Activated CD4-positive, CD25-positive, alpha-beta regulatory T cell treated with anti-CD3 and anti-CD28 coated beads, Interleukin-2, amount 50 U/mL, for 72 hours (primary cell): Measurements from ENCODE around the gene NSDHL.

Source experiments
- DNase-seq: peaks from one replicate; pipeline ENCODE4 v3.0.0; 2021

NSDHL gene

DNA sequence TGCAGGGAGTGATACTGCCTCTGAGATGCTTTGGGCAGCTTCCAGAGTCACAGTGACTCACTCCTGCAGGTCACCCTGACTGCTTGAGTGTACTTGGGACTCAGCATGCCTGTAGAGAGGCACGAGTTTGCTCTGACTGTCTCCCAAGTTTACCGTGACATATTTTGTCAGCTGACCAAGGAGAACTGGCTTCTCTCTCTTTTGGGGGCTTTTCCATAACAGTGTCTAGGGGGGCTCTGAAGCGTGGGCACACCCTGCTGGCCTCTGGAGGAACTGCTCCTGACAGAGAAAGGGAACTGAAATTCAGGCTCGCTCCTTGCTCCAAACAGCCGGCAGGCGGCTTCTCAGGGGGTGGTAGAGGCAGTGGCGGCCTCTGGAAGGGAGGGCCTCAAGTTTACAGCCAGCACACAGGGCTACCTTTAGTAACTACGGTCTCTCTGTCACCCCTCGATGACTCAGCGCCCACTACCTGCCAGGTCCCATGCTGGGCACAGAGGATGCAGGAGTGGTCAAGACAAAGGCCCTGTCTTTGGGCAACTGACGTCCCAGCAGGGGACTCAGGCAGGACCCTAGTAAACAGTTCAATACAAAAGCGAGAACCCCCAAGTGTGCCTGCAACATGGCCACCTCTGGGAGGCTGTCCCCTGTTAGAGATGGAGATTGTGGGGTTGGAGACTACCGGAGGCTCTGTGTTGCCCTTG is 84.8 kb downstream of the NSDHL start:
- no peak for DNase-seq

DNA sequence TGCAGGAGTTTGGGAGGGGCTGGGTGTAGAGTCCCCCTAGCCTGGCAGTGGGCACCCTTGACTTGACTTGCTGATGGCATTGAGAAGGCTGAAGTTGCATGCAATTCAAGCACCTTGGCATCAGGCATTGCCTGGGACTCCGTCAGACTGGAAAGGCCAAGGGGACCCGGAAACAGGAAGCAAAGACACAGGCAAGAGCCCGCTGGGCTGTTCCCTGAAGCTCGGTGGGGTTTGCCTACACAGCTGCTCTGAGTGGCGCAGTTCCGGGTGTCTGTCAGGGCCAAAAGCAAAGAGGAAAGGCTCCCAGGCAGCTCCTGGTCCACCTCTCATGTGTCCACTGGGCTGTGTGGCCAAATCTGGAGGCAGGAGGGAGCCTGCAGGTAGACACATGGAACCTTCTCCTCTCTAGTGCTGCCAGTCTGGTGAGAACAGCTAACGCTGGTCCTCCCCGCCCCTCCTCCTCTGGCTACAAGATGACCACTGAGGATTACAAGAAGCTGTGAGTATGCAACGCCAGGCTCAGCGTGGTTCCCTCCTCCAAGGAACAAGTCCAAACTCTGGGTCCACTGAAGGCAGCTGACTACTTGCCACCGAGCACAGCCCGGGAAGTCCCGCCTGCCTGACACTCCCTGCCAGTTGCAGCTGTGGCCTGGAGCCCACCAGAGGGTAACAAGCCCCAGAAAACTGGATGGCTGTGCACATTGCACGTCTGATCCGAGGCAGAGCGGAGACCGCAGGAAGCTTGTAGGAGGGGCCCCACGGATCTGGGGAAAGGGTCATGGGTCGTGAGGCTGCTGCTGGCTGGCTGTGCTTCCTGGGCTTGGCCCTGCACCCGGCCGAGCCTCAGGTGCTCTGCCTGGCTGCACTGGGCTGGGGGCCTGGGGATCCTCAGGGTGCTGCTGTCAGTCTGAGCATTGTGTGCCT is 87.1 kb downstream of the NSDHL start:
- DNase-seq = no peak

DNA sequence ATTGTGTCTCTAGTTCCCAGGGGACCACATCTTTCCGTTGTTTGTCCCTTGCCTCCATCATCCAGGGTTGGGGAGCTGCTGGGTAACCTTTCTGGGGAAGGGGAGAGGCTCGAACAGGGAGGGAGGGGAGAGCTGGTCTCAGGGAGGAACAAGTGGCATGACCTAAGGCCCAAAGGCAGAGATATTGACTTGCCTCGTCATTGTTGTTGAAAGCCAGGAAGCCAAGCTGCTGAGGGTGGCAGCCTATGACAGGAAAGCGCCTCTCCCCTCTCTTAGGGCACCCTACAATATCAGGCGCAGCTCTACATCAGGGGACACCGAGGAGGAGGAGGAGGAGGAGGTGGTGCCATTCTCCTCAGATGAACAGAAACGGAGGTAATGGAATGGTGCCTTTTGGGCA is 87.8 kb downstream of the NSDHL start:
- no peak for DNase-seq
